IPS-18a (cell line): ENCODE measurements around the gene AOPEP.

Source experiments
- H3K27ac ChIP-seq: one replicate; pipeline ENCODE4 v1.5.1; 2013; ENCODE audit warnings: low read length
- H3K27me3 ChIP-seq: one replicate; pipeline ENCODE4 v1.6.1; 2013; ENCODE audit warnings: mild to moderate bottlenecking, low read length; ENCODE audit not compliant: control insufficient read depth, insufficient read depth
- H3K36me3 ChIP-seq: one replicate; pipeline ENCODE4 v1.6.1; 2013; ENCODE audit warnings: low read depth, low read length; ENCODE audit not compliant: control insufficient read depth
- H3K4me1 ChIP-seq: one replicate; pipeline ENCODE4 v1.6.1; 2013; ENCODE audit warnings: low read depth, low read length; ENCODE audit not compliant: control insufficient read depth
- H3K4me3 ChIP-seq: one replicate; pipeline ENCODE4 v1.5.1; 2013; ENCODE audit warnings: low read length
- H3K9ac ChIP-seq: one replicate; pipeline ENCODE4 v1.6.1; 2013; ENCODE audit warnings: mild to moderate bottlenecking, low read length, moderate library complexity
- H3K9me3 ChIP-seq: one replicate; pipeline ENCODE4 v1.6.1; 2013; ENCODE audit warnings: low read depth, low read length; ENCODE audit not compliant: control insufficient read depth

Gene AOPEP

GRCh38 chr9:94808926-94809700, 82.6 kb downstream of the AOPEP start:
- Histone ChIP-seq H3K4me3 (no peak overlapping the region), H3K9ac (no peak overlapping the region), H3K9me3 (no peaks in the 10 kb centered on the region), H3K4me1 (peaks cover 4% of the 10 kb centered on the region), H3K27ac (no peak overlapping the region), H3K27me3 (no peaks in the 10 kb centered on the region), H3K36me3 (no peaks in the 10 kb centered on the region)

- H3K36me3 ChIP-seq = no peaks in the 10 kb centered on the region
- H3K9me3 ChIP-seq = no peaks in the 10 kb centered on the region
- no peak overlapping the region for H3K27ac ChIP-seq
- peaks cover 4% of the 10 kb centered on the region for H3K4me1 ChIP-seq
- H3K9ac ChIP-seq = no peak overlapping the region
- no peak overlapping the region for H3K4me3 ChIP-seq
- no peaks in the 10 kb centered on the region for H3K27me3 ChIP-seq
Observed at GRCh38 chr9:94809778-94810177, 83.3 kb downstream of the AOPEP start.

GRCh38 chr9:94811074-94811473, 84.6 kb downstream of the AOPEP start:
- Histone ChIP-seq H3K4me3 (no peak overlapping the region), H3K27me3 (no peaks in the 10 kb centered on the region), H3K4me1 (no peaks in the 10 kb centered on the region), H3K9me3 (no peaks in the 10 kb centered on the region), H3K27ac (no peak overlapping the region), H3K36me3 (no peaks in the 10 kb centered on the region), H3K9ac (no peak overlapping the region)

- H3K27ac ChIP-seq = no peak overlapping the region
- H3K9me3 ChIP-seq = no peaks in the 10 kb centered on the region
- no peaks in the 10 kb centered on the region for H3K4me1 ChIP-seq
- H3K27me3 ChIP-seq = no peaks in the 10 kb centered on the region
- H3K36me3 ChIP-seq = no peaks in the 10 kb centered on the region
- H3K4me3 ChIP-seq = no peak overlapping the region
- H3K9ac ChIP-seq = no peak overlapping the region
Observed at GRCh38 chr9:94812343-94812742, 85.8 kb downstream of the AOPEP start.

GRCh38 chr9:94813379-94813778, 86.9 kb downstream of the AOPEP start:
- H3K9ac ChIP-seq = no peak overlapping the region
- no peaks in the 10 kb centered on the region for H3K9me3 ChIP-seq
- no peaks in the 10 kb centered on the region for H3K27me3 ChIP-seq
- H3K27ac ChIP-seq = no peak overlapping the region
- H3K4me1 ChIP-seq = no peaks in the 10 kb centered on the region
- H3K4me3 ChIP-seq = no peak overlapping the region
- no peaks in the 10 kb centered on the region for H3K36me3 ChIP-seq

- no peak overlapping the region for H3K9ac ChIP-seq
- H3K4me3 ChIP-seq = no peak overlapping the region
- H3K36me3 ChIP-seq = no peaks in the 10 kb centered on the region
- H3K27me3 ChIP-seq = no peaks in the 10 kb centered on the region
- no peaks in the 10 kb centered on the region for H3K9me3 ChIP-seq
- peaks cover 6% of the 10 kb centered on the region for H3K4me1 ChIP-seq
- H3K27ac ChIP-seq = no peak overlapping the region
Observed at GRCh38 chr9:94817291-94818177, 91.0 kb downstream of the AOPEP start.

GRCh38 chr9:94818178-94818541, 91.7 kb downstream of the AOPEP start:
- Histone ChIP-seq H3K4me3 (no peak overlapping the region), H3K4me1 (peaks cover 6% of the 10 kb centered on the region), H3K36me3 (no peaks in the 10 kb centered on the region), H3K27ac (no peak overlapping the region), H3K9ac (no peak overlapping the region), H3K27me3 (no peaks in the 10 kb centered on the region), H3K9me3 (no peaks in the 10 kb centered on the region)

- Histone ChIP-seq H3K9me3 (no peaks in the 10 kb centered on the region), H3K36me3 (no peaks in the 10 kb centered on the region), H3K4me1 (peaks cover 7% of the 10 kb centered on the region), H3K27me3 (peaks cover 10% of the 10 kb centered on the region), H3K27ac (no peak overlapping the region), H3K9ac (no peak overlapping the region), H3K4me3 (no peak overlapping the region)
Observed at GRCh38 chr9:94819161-94819687, 92.7 kb downstream of the AOPEP start.

GRCh38 chr9:94821098-94821887, 94.8 kb downstream of the AOPEP start:
- Histone ChIP-seq H3K4me3 (no peak overlapping the region), H3K4me1 (peaks cover 25% of the 10 kb centered on the region), H3K36me3 (no peaks in the 10 kb centered on the region), H3K27me3 (peaks cover 19% of the 10 kb centered on the region), H3K27ac (no peak overlapping the region), H3K9ac (no peak overlapping the region), H3K9me3 (no peaks in the 10 kb centered on the region)

GRCh38 chr9:94822273-94822672, 95.8 kb downstream of the AOPEP start:
- Histone ChIP-seq H3K27me3 (peaks cover 29% of the 10 kb centered on the region), H3K36me3 (no peaks in the 10 kb centered on the region), H3K9me3 (no peaks in the 10 kb centered on the region), H3K4me1 (peaks cover 28% of the 10 kb centered on the region), H3K27ac (no peak overlapping the region), H3K9ac (no peak overlapping the region), H3K4me3 (no peak overlapping the region)

- H3K9ac ChIP-seq = no peak overlapping the region
- no peaks in the 10 kb centered on the region for H3K9me3 ChIP-seq
- H3K27ac ChIP-seq = no peak overlapping the region
- peaks cover 28% of the 10 kb centered on the region for H3K4me1 ChIP-seq
- no peaks in the 10 kb centered on the region for H3K36me3 ChIP-seq
- peaks cover 34% of the 10 kb centered on the region for H3K27me3 ChIP-seq
- no peak overlapping the region for H3K4me3 ChIP-seq
Observed at GRCh38 chr9:94823710-94824109, 97.2 kb downstream of the AOPEP start.
